PC-9 (cell line): ENCODE measurements around the gene KPNA2.

ENCODE experiments used
- EZH2 ChIP-seq: fragments of 200-600 bp; sonication (generic); IDR thresholded peaks from 2 replicates; pipeline ENCODE4 v1.8.0; 2017; ENCODE audit warnings: antibody characterized with exemption, low read depth
- TF ChIP-seq, protein P1 (sequence below): fragments of 200-600 bp; sonication (generic); conservative IDR thresholded peaks from 2 replicates; pipeline ENCODE4 v1.6.1; 2017; ENCODE audit warnings: mixed run types, antibody characterized with exemption, mild to moderate bottlenecking, moderate library complexity

DNA sequence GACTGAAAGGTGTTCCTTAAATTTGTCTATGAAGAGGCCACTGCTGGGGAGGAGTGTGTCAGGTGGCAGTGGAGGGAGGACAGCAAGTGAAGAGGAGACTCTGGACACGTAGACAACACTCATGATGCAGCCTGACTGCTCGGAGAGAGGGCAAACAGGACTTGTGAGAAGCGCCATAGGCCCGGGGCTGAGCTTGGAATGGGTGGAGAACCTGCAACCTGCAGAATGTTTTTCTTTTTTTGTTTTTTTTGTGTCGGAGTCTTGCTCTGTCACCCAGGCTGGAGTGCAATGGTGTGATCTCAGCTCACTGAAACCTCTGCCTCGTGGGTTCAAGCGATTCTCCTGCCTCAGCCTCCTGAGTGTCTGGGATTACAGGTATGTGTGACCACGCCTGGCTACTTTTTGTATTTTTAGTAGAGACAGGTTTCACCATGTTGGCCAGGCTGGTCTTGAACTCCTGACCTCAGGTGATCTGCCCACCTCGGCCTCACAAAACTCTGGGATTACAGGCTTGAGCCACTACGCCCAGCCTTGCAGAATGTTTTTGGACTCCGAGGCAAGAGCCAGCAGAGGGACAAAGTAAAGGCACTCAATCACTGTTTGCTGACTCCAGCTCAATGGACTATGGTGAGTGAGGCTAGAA is 20.3 kb upstream of the KPNA2 start:
- no peak for TF ChIP-seq EZH2
- TF ChIP-seq, protein P1, sequence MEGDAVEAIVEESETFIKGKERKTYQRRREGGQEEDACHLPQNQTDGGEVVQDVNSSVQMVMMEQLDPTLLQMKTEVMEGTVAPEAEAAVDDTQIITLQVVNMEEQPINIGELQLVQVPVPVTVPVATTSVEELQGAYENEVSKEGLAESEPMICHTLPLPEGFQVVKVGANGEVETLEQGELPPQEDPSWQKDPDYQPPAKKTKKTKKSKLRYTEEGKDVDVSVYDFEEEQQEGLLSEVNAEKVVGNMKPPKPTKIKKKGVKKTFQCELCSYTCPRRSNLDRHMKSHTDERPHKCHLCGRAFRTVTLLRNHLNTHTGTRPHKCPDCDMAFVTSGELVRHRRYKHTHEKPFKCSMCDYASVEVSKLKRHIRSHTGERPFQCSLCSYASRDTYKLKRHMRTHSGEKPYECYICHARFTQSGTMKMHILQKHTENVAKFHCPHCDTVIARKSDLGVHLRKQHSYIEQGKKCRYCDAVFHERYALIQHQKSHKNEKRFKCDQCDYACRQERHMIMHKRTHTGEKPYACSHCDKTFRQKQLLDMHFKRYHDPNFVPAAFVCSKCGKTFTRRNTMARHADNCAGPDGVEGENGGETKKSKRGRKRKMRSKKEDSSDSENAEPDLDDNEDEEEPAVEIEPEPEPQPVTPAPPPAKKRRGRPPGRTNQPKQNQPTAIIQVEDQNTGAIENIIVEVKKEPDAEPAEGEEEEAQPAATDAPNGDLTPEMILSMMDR = no peak
